BJ (cell line): Measurements from ENCODE around the gene CCDC142. TPM values are rescaled to one million over a fixed set of nuclear protein-coding genes. Genes with fewer than 3 reads are reported as not detected.
"Not testable (repeated sequence)": the region's sequence is repeated elsewhere in the genome, so short reads cannot be mapped to it uniquely, and the experiment has no call there.

Experiments used
- CTCF ChIA-PET: fragments of 350-600 bp; formaldehyde crosslinking; extraction: SDS; loops from one replicate; lab custom pipeline; 2021; ENCODE audit warnings: antibody characterized with exemption, inconsistent platforms; lab: Yijun Ruan, JAX
- POLR2A ChIA-PET: fragments of 300-600 bp; sonication (Branson Sonifier 250); formaldehyde crosslinking; extraction: SDS; loops from one replicate; lab custom pipeline; 2021; ENCODE audit warnings: antibody characterized with exemption; lab: Charles Lee
- DNase-seq: peaks from one replicate; pipeline ENCODE4 v3.0.0-alpha.2; 2011; ENCODE audit warnings: low read depth
- H3K27me3 ChIP-seq: 2 replicates; pipeline ENCODE4 v1.6.0; 2011; ENCODE audit warnings: low read length; ENCODE audit not compliant: control insufficient read depth, insufficient read depth
- H3K36me3 ChIP-seq: 2 replicates; pipeline ENCODE4 v1.5.1; 2011; ENCODE audit warnings: low read length; ENCODE audit not compliant: control insufficient read depth, insufficient read depth
- H3K4me3 ChIP-seq: 2 replicates; pipeline ENCODE4 v1.5.1; 2011; ENCODE audit warnings: low read depth, mild to moderate bottlenecking, control low read depth, low read length
- CTCF ChIP-seq: IDR thresholded peaks from 2 replicates; pipeline ENCODE4 v1.5.1; 2011; ENCODE audit warnings: low read depth, mild to moderate bottlenecking, control low read depth, inconsistent platforms, low read length, moderate library complexity; ENCODE audit not compliant: insufficient read depth
- polyA plus RNA-seq: library from polyadenylated mRNA; depleted of rRNA; stranded (reverse); fragments of >200 nt; gene quantifications from 2 replicates; pipeline ENCODE4 v1.2.3, GENCODE V29; 2011

Gene CCDC142
- polyA plus RNA-seq, 1 experiment = 6.2 TPM

GRCh38 chr2:74488643-74489481 lies 6.1 kb upstream of the CCDC142 start:
- Histone ChIP-seq H3K4me3 (no peak overlapping the region), H3K36me3 (peaks cover 29% of the 10 kb centered on the region), H3K27me3 (no peaks in the 10 kb centered on the region)
- DNase-seq = no peak
- TF ChIP-seq CTCF = no peak
- POLR2A ChIA-PET = no interaction called here
- CTCF ChIA-PET = interaction anchor here (0.7 to 1.0 kb wide), 3 partner anchors 12 to 88 kb away, joined by 3 to 4 read pairs (median 4); no protein-coding TSS in a partner anchor

- POLR2A ChIA-PET = no interaction called here
- CTCF ChIA-PET = interaction anchor here (8.1 kb wide), 1 partner anchor 101 kb away, joined by 149 read pairs; no protein-coding TSS in a partner anchor
- DNase-seq = no peak
- no peak overlapping the region for H3K4me3 ChIP-seq
- no peak for TF ChIP-seq CTCF
- peaks cover 11% of the 10 kb centered on the region for H3K36me3 ChIP-seq
- no peaks in the 10 kb centered on the region for H3K27me3 ChIP-seq
These were observed 3.3 kb upstream of the CCDC142 start for GRCh38 chr2:74486141-74486540.

- CTCF ChIA-PET = interaction anchor here (1.1 to 8.1 kb wide), 13 partner anchors 10 to 148 kb away, joined by 3 to 149 read pairs (median 10); partner anchors contain the start of genes INO80B and LBX2
- H3K36me3 ChIP-seq, DNase-seq, H3K27me3 ChIP-seq, POLR2A ChIA-PET: not testable (repeated sequence)
- peak overlapping the region; percentile 91 for H3K4me3 ChIP-seq
These were observed 922 bp upstream of the CCDC142 start for GRCh38 chr2:74483675-74484164.

GRCh38 chr2:74481961-74482800 lies 617 bp downstream of the CCDC142 start:
- Histone ChIP-seq H3K36me3 (peaks cover 8% of the 10 kb centered on the region), H3K27me3 (no peaks in the 10 kb centered on the region), H3K4me3 (peak overlapping the region; percentile 91)
- CTCF ChIA-PET = interaction anchor here (0.8 to 8.1 kb wide), 19 partner anchors 9 to 147 kb away, joined by 3 to 149 read pairs (median 5); partner anchors contain the start of genes INO80B, LBX2 and MRPL53
- POLR2A ChIA-PET = no interaction called here
- DNase-seq = no peak
- TF ChIP-seq CTCF = no peak

GRCh38 chr2:74481431-74481830 lies 1.4 kb downstream of the CCDC142 start:
- ChIA-PET POLR2A (no interaction called here), CTCF (interaction anchor here (1.4 to 8.1 kb wide), 7 partner anchors 8 to 146 kb away, joined by 3 to 149 read pairs (median 10); partner anchors contain the start of gene MRPL53)
- no peak for TF ChIP-seq CTCF
- Histone ChIP-seq H3K4me3 (peak overlapping the region; percentile 91), H3K27me3 (no peaks in the 10 kb centered on the region), H3K36me3 (peaks cover 8% of the 10 kb centered on the region)
- no peak for DNase-seq
